ENCODE measurements around the gene ACOXL. TPM values are rescaled to one million over a fixed set of nuclear protein-coding genes. Genes with fewer than 3 reads are reported as not detected.

Gene ACOXL
- total RNA-seq, 4 donors from 2014 or later = 0.64 TPM; not detected in 3

GRCh38 chr2:111048856-111049768 lies 316.7 kb downstream of the ACOXL start:
- Histone ChIP-seq H3K36me3 (no peaks in the 10 kb centered on the region), H3K27me3 (peaks cover 7% of the 10 kb centered on the region), H3K4me1 (peaks cover 6% of the 10 kb centered on the region), H3K4me3 (no peak overlapping the region), H3K27ac (no peak overlapping the region), H3K9me3 (no peaks in the 10 kb centered on the region)
- DNase-seq (ENCODE audit: low spot score in 2 of 2) = no peak
- 48% methylated on average over 12 of the region's 12 CpGs for WGBS
- TF ChIP-seq EP300 (IDR thresholded peaks at IDR 0.05) = no peak
- TF ChIP-seq POLR2AphosphoS5 (IDR thresholded peaks at IDR 0.05) = no peak
- TF ChIP-seq, protein P1, sequence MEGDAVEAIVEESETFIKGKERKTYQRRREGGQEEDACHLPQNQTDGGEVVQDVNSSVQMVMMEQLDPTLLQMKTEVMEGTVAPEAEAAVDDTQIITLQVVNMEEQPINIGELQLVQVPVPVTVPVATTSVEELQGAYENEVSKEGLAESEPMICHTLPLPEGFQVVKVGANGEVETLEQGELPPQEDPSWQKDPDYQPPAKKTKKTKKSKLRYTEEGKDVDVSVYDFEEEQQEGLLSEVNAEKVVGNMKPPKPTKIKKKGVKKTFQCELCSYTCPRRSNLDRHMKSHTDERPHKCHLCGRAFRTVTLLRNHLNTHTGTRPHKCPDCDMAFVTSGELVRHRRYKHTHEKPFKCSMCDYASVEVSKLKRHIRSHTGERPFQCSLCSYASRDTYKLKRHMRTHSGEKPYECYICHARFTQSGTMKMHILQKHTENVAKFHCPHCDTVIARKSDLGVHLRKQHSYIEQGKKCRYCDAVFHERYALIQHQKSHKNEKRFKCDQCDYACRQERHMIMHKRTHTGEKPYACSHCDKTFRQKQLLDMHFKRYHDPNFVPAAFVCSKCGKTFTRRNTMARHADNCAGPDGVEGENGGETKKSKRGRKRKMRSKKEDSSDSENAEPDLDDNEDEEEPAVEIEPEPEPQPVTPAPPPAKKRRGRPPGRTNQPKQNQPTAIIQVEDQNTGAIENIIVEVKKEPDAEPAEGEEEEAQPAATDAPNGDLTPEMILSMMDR (IDR thresholded peaks at IDR 0.05) = no peak
- no peak for TF ChIP-seq POLR2A (IDR thresholded peaks at IDR 0.05)

- no peak for TF ChIP-seq EP300 (IDR thresholded peaks at IDR 0.05)
- TF ChIP-seq, protein P1 (IDR thresholded peaks at IDR 0.05) = no peak
- TF ChIP-seq POLR2A (IDR thresholded peaks at IDR 0.05) = no peak
- no peak for TF ChIP-seq POLR2AphosphoS5 (IDR thresholded peaks at IDR 0.05)
- Histone ChIP-seq H3K9me3 (no peaks in the 10 kb centered on the region), H3K36me3 (no peaks in the 10 kb centered on the region), H3K4me3 (no peak overlapping the region), H3K27me3 (peaks cover 7% of the 10 kb centered on the region), H3K4me1 (peaks cover 6% of the 10 kb centered on the region), H3K27ac (no peak overlapping the region)
- no peak for DNase-seq (ENCODE audit: low spot score in 2 of 2)
- 59% methylated on average over 8 of the region's 8 CpGs for WGBS
These were observed 317.6 kb downstream of the ACOXL start for GRCh38 chr2:111049792-111050640.

DNA sequence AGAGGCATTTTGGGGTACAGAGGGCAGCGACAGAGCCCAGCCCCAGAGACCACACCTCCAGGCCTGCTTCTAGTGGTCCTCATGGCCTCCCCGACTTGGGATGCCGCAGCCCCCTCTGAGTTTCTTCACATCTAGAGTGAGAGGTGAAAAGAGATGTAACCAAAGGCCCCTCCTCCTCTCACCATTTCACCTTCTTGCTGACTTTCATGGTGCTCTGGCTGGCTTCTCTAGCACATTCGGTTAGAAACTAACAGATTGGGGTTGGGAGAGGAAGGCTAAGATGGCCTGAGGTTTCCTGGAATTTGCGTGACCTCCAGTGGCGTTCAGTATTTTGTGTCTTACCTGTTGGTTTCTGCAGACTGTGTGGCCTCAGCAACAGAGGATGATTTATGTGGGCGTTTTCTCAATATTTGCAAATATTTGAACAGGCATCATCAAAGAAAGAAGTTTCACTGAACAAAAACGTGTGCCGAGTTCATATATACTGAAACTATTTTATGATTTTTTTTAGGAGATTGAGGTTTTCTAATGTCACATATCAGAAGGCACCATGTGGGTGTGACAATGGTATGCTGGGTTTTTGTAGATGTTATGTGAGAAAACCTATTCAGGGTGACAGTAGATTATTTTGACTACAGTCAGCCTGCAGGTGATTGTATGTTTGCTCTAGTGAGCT lies 318.5 kb downstream of the ACOXL start:
- WGBS = 93% methylated on average over 9 of the region's 9 CpGs
- H3K4me1 ChIP-seq = peaks cover 6% of the 10 kb centered on the region
- H3K27me3 ChIP-seq = peaks cover 7% of the 10 kb centered on the region
- no peak overlapping the region for H3K27ac ChIP-seq
- TF ChIP-seq, protein P1 (IDR thresholded peaks at IDR 0.05) = no peak
- TF ChIP-seq EP300 (IDR thresholded peaks at IDR 0.05) = no peak
- TF ChIP-seq POLR2A (IDR thresholded peaks at IDR 0.05) = no peak
- no peak overlapping the region for H3K4me3 ChIP-seq
- no peaks in the 10 kb centered on the region for H3K36me3 ChIP-seq
- no peak for DNase-seq (ENCODE audit: low spot score in 2 of 2)
- H3K9me3 ChIP-seq = no peaks in the 10 kb centered on the region

GRCh38 chr2:111052621-111053020 lies 320.2 kb downstream of the ACOXL start:
- Histone ChIP-seq H3K27ac (no peak overlapping the region), H3K9me3 (no peaks in the 10 kb centered on the region), H3K4me1 (peaks cover 6% of the 10 kb centered on the region), H3K4me3 (no peak overlapping the region), H3K36me3 (no peaks in the 10 kb centered on the region), H3K27me3 (peaks cover 7% of the 10 kb centered on the region)
- WGBS = 91% methylated on average over 6 of the region's 6 CpGs
- DNase-seq (ENCODE audit: low spot score in 2 of 2) = no peak
- TF ChIP-seq, protein P1 (IDR thresholded peaks at IDR 0.05) = no peak
- TF ChIP-seq POLR2A (IDR thresholded peaks at IDR 0.05) (no peak), POLR2AphosphoS5 (IDR thresholded peaks at IDR 0.05) (no peak), EP300 (IDR thresholded peaks at IDR 0.05) (no peak)
